ENCODE results near the gene EPHA10.

The EPHA10 gene

DNA sequence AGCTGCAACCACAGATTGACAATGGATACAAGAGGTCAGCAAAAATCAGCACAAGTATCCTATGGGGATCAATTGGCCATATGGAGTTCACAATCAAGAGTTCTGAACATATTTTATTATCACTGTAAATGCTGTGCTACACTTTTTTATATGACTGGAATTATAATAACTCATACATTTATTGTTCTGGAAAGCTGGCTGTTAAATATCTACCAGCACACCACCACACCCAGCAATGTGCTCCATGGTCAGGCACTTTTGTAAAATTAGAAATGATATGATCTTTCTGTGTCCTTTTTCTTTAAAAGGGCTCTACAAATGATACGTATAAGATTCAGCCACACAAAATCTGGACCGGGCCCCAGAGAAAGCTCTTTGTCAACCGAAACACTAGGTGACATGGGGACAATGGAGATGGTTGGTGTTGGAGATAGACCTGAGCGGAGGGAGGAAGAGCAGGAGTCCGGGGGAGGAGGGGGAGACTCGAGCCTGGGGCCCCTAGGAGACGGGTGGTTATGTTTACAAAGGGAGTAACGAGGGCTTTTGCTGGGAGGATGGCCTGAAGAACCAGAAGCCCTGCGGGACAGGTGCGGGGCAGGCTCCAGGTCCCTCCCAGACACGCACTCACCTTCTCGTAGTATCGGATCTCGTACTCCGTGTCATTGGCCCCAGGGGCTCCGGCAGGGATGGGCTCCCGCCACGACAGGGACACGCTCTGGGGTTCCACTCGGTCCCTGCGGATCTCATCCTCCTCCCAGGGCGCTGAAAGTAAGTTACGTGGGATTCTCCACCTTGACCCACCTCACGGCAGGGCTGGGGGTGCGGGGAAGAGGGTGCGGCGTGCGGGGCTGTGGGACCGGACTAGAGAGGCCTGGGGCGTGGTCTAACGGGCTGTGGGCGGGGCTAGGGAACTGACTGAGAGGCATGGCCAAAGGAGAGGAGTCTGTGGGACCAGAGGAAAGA, 30.0 kb downstream of the EPHA10 start:
- no peak for DNase-seq (ENCODE audit: low read depth)

GRCh38 chr1:37732111-37732780, 32.7 kb downstream of the EPHA10 start:
- DNase-seq (ENCODE audit: low read depth), result no peak

DNA sequence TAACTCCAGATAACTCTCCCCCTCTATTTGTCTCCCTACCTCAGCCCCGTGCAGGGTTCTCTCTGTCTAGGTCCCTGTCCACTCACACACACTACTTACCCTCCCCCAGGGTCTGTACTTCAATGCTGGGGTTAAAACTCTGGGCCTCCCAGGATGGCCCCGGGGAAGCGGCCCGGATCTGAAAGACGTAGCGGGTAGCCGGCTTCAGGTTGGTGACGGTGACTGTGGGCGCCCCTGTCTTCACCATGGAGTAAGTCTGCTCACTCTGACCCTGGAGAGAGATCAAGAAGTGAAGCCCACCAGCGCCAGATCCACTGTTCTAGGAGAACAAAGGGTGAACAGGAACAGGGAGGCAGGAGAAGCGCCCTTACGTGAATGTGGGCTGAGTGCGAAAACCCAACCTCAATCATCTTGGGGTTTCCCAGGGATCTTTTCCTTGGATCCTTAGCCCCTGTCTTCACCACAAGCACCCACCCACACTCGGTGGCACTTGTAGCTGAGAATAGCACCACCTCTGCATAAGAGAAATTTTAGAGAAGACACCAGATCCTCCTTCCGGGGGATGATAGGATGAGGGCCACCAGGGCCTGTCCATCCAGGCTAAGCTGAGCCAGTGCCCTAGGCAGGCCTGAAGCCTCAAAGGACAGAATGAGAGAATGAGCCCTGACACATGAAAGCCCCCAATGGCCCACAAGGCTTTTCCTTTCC, 33.5 kb downstream of the EPHA10 start:
- DNase-seq (ENCODE audit: low read depth), result no peak

- DNase-seq (ENCODE audit: low read depth), result no peak
Observed at GRCh38 chr1:37730376-37730775, 34.5 kb downstream of the EPHA10 start.

DNA sequence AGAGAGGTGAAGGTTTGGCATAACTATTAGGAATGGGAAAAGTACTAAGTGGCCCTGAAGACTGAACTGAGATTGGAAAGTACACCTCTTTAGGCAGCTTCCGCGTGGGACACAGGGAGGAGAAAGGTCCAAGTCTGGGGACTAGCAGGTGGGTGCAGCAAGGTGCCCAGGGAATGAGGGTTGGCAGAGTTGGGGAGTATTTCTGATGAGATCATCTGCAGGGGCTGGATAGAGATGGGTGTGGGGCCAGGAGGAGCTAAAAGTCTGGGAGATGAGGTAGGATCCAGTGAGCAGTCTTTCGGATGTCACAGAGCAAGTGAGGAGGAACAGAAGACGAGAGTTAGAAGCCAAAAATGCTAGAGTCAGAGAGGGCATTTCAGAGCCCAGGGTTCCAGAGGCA, 36.5 kb downstream of the EPHA10 start:
- no peak for DNase-seq (ENCODE audit: low read depth)

GRCh38 chr1:37726751-37727585, 38.0 kb downstream of the EPHA10 start:
- DNase-seq (ENCODE audit: low read depth), result no peak

GRCh38 chr1:37725851-37726613, 38.9 kb downstream of the EPHA10 start:
- no peak for DNase-seq (ENCODE audit: low read depth)

GRCh38 chr1:37724575-37724974, 40.3 kb downstream of the EPHA10 start:
- no peak for DNase-seq (ENCODE audit: low read depth)

GRCh38 chr1:37723390-37724078, 41.4 kb downstream of the EPHA10 start:
- no peak for DNase-seq (ENCODE audit: low read depth)

GRCh38 chr1:37723072-37723389, 41.9 kb downstream of the EPHA10 start:
- DNase-seq (ENCODE audit: low read depth), result no peak

- no peak for DNase-seq (ENCODE audit: low read depth)
Observed at GRCh38 chr1:37722181-37723071, 42.5 kb downstream of the EPHA10 start.

DNA sequence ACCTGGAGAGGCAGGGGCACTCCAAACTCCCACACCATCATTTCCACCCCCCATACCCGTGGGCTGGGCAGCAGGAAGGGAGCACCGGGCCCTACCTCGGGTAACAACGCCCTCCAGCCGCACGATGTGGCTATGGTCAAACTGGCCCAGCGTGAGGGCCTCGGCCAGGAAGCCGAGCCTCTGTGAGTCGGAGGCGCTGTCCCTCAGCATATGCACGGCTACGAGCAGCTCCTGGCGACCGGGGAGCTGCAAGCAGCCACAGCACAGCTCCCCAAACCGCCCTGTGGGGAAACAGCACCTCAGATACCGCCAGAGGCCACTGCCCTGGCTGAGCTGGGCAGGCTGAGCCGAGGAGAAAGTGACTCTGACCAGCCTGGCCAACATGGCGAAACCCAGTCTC, 43.4 kb downstream of the EPHA10 start:
- DNase-seq (ENCODE audit: low read depth), result no peak

GRCh38 chr1:37720231-37721130, 44.4 kb downstream of the EPHA10 start:
- no peak for DNase-seq (ENCODE audit: low read depth)

GRCh38 chr1:37719572-37720195, 45.2 kb downstream of the EPHA10 start:
- DNase-seq (ENCODE audit: low read depth), result no peak

- no peak for DNase-seq (ENCODE audit: low read depth)
Observed at GRCh38 chr1:37718901-37719571, 45.9 kb downstream of the EPHA10 start.

DNA sequence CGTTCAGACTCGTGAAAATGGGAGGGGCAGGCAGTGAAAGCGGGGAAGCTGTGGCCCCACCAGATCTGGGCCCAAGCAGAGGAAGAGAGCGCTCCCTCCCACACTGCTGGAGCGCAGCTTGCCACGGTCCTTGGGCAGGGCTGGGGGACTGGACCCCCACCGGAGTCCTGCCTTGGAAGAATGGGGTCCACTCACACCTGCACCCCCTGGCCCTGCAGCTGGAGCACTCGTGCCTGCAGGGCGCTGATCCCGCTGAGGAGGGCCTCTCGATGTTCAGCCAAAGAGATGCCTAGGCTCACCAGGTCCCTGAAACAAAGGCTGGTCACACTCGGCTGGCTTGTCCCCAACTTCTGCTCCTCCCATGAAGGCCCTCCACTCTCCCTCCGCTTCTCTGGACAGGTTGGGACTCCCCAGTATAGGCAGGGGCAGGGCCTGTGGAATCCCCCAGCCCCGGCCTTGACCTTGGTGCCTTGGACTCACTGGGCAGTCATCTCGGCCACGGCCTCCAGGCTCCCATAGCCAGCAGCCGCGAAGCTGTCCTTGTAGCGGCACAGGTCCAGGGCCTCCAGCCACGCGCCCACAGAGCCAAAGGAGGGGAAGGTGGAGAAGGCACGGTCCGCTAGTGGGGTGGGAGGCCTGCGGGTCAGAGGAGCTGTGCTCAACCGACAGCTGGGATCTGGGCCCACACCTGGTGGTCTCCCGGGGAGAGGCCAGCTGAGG, 46.6 kb downstream of the EPHA10 start:
- no peak for DNase-seq (ENCODE audit: low read depth)

DNA sequence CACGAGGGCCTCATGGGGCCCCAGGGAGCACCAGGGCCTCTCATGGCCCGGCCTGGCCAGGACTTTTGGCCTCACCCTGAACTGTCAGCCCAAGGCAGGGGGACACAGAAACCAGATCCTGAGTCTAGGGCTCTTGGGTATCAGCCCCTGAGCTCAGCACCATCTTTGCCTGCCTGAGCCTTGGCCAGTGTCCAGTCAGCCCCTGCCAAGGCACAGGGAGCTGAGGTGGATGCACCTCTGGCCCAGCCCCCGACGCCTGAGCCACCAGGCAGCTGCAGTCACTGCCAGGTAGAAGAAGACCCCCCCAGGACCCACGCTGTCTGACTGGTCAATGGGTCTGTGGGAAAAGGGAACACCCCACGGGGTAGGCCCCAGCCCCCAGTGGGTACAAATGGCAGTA, 47.3 kb downstream of the EPHA10 start:
- DNase-seq (ENCODE audit: low read depth), result no peak

Measured in activated T-cell treated with anti-CD3 and anti-CD28 coated beads for 48 hours (primary cell).